Ovary (tissue), 3 donors: ENCODE results near the gene ZNF497.

ENCODE experiments used
- CTCF ChIP-seq, 3 donors: fragments of 450-650 bp in 2 of 3; fragments of 200-600 bp in 1 of 3; IDR thresholded peaks; one replicate each; pipeline versions ENCODE4 v1.5.1 to v1.8.0; 2016 to 2022; ENCODE audit warnings: antibody characterized with exemption in 3 of 3, mild to moderate bottlenecking in 1 of 3
- POLR2A ChIP-seq: fragments of 450-650 bp; IDR thresholded peaks from one replicate; pipeline ENCODE4 v1.6.1; 2017; ENCODE audit warnings: antibody characterized with exemption, mild to moderate bottlenecking, moderate library complexity
- donor health status: DM: no; HTN: no; CAD: no.

GRCh38 chr19:58357481-58358145 is 4.9 kb downstream of the ZNF497 start:
- no peak for TF ChIP-seq CTCF (IDR thresholded peaks at IDR 0.05)
- TF ChIP-seq POLR2A, result no peak
